H1 (cell line): ENCODE results near the gene ADAMTS4. TPM values are rescaled to one million over a fixed set of nuclear protein-coding genes. Genes with fewer than 3 reads are reported as not detected.

Experiments
- CHD2 ChIP-seq: IDR thresholded peaks from 2 replicates; pipeline ENCODE4 v1.6.1; 2012; ENCODE audit warnings: low read length, improper control_type of control experiment
- CTCF ChIP-seq, 3 experiments: IDR thresholded peaks; 1 replicate in 2 of 3; 2 replicates in 1 of 3; pipeline versions ENCODE4 v1.5.1 to v1.6.1; 2011; ENCODE audit warnings: low read length in 3 of 3, mild to moderate bottlenecking in 3 of 3, inconsistent platforms in 2 of 3, low read depth in 1 of 3, moderate library complexity in 1 of 3; ENCODE audit not compliant: insufficient read depth in 1 of 3; ENCODE audit errors: control extremely low read depth in 1 of 3
- EP300 ChIP-seq, 2 experiments: IDR thresholded peaks; 1 replicate in 1 of 2; 2 replicates in 1 of 2; pipeline ENCODE4 v1.6.1; 2011 to 2012; ENCODE audit warnings: low read depth in 2 of 2, low read length in 2 of 2, mild to moderate bottlenecking in 2 of 2, borderline replicate concordance in 1 of 2, inconsistent platforms in 1 of 2, moderate library complexity in 1 of 2
- TAF7 ChIP-seq: optimal IDR thresholded peaks from 2 replicates; pipeline ENCODE3; 2011; ENCODE audit warnings: low read depth, mild to moderate bottlenecking, inconsistent platforms, low read length, moderate library complexity, borderline replicate concordance
- polyA plus RNA-seq, 7 experiments: library from polyadenylated mRNA; depleted of rRNA in 3 of 7; stranded (reverse) in 5 of 7; unstranded in 2 of 7; fragments of >200 nt in 5 of 7; fragments of 200-250 nt in 2 of 7; gene quantifications; 1 replicate in 5 of 7; 2 replicates in 1 of 7; 4 replicates in 1 of 7; pipeline versions ENCODE4 v1.2.1 to v1.2.3, GENCODE V29; 2011 to 2013; ENCODE audit warnings: missing spikeins in 2 of 7, mixed read lengths in 2 of 7
- total RNA-seq: library from RNA; stranded (reverse); fragmentation: NEBNext Ultra II Directional; extraction: Animal tissue kit (Norgen Biotek cat#: 25700); gene quantifications from 2 replicates; pipeline ENCODE4 v1.2.1, GENCODE V29; 2021

Gene ADAMTS4
- total and polyA plus RNA-seq, 2 of the 8 experiments (the other 6 are each of a cell fraction or from before 2014, with no cell fraction given) = 4.6 to 7.2 TPM

GRCh38 chr1:161163793-161164192 lies 35.1 kb downstream of the ADAMTS4 start (continued):
- TF ChIP-seq CTCF (IDR thresholded peaks at IDR 0.05; ENCODE audit: control extremely low read depth in 1 of 3, insufficient read depth in 1 of 3, low read depth in 1 of 3, low read length in 3 of 3) = no peak
- TF ChIP-seq CHD2 = no peak
- no peak for TF ChIP-seq TAF7
- TF ChIP-seq EP300 (IDR thresholded peaks at IDR 0.05; ENCODE audit: borderline replicate concordance in 1 of 2, low read depth in 2 of 2, low read length in 2 of 2) = no peak
